SK-N-SH treated with all-trans-retinoic acid at 6 μM for 48 hours (cell line): Measurements from ENCODE around the gene LAIR1.

ENCODE experiments used
- ATAC-seq: fragments of 200-7000 bp; cut with Tn5 transposase; 3 replicates; pipeline ENCODE4 v1.9.1; 2020; ENCODE audit warnings: mild to moderate bottlenecking, moderate library complexity
- ARNTL ChIP-seq: fragments of 450-650 bp; formaldehyde crosslinking; IDR thresholded peaks from 2 replicates; pipeline ENCODE4 v1.5.0; 2020; ENCODE audit warnings: low read depth, mild to moderate bottlenecking, moderate library complexity, borderline replicate concordance
- CSDC2 ChIP-seq: fragments of 250-450 bp; sonication (Bioruptor Pico); IDR thresholded peaks from 2 replicates; pipeline ENCODE4 v1.5.0; 2020; ENCODE audit warnings: mild to moderate bottlenecking, moderate library complexity
- ESRRG ChIP-seq: fragments of 250-450 bp; sonication (Bioruptor Pico); IDR thresholded peaks from 2 replicates; pipeline ENCODE4 v1.6.1; 2021; ENCODE audit warnings: mild to moderate bottlenecking
- GLIS3 ChIP-seq: fragments of 250-450 bp; sonication (Bioruptor Pico); IDR thresholded peaks from 2 replicates; pipeline ENCODE4 v1.5.0; 2020; ENCODE audit warnings: mild to moderate bottlenecking, moderate library complexity
- ISL1 ChIP-seq: fragments of 250-450 bp; sonication (Bioruptor Pico); IDR thresholded peaks from 2 replicates; pipeline ENCODE4 v2.1.2; 2022; ENCODE audit warnings: mild to moderate bottlenecking, moderate library complexity
- OSR1 ChIP-seq: fragments of 250-450 bp; sonication (Bioruptor Pico); IDR thresholded peaks from 2 replicates; pipeline ENCODE4 v1.8.0; 2022; ENCODE audit warnings: moderate library complexity, mild to moderate bottlenecking, inconsistent platforms
- PATZ1 ChIP-seq: fragments of 250-450 bp; sonication (Bioruptor Pico); IDR thresholded peaks from 2 replicates; pipeline ENCODE4 v1.8.0; 2020; ENCODE audit warnings: mild to moderate bottlenecking, moderate library complexity, borderline replicate concordance
- PPARA ChIP-seq: fragments of 250-450 bp; sonication (Bioruptor Pico); IDR thresholded peaks from 2 replicates; pipeline ENCODE4 v1.5.0; 2020; ENCODE audit warnings: mild to moderate bottlenecking, borderline replicate concordance
- RARB ChIP-seq: fragments of 250-450 bp; sonication (Bioruptor Pico); IDR thresholded peaks from 2 replicates; pipeline ENCODE4 v1.8.0; 2021; ENCODE audit warnings: mild to moderate bottlenecking, moderate library complexity
- SNAI2 ChIP-seq: fragments of 250-450 bp; sonication (Bioruptor Pico); IDR thresholded peaks from 2 replicates; pipeline ENCODE4 v1.5.0; 2020; ENCODE audit warnings: mild to moderate bottlenecking, moderate library complexity
- TCF4 ChIP-seq: fragments of 250-450 bp; sonication (Bioruptor Pico); IDR thresholded peaks from 2 replicates; pipeline ENCODE4 v1.8.0; 2021; ENCODE audit warnings: mild to moderate bottlenecking, moderate library complexity, borderline replicate concordance
- TOX ChIP-seq: fragments of 250-450 bp; sonication (Bioruptor Pico); IDR thresholded peaks from 2 replicates; pipeline ENCODE4 v1.8.0; 2021; ENCODE audit warnings: mild to moderate bottlenecking, moderate library complexity, borderline replicate concordance
- TSHZ2 ChIP-seq: fragments of 250-450 bp; sonication (Bioruptor Pico); IDR thresholded peaks from 2 replicates; pipeline ENCODE4 v1.5.0; 2020; ENCODE audit warnings: mild to moderate bottlenecking, moderate library complexity
- ZC3H10 ChIP-seq: fragments of 250-450 bp; sonication (Bioruptor Pico); IDR thresholded peaks from 2 replicates; pipeline ENCODE4 v1.5.1; 2021; ENCODE audit warnings: mild to moderate bottlenecking, moderate library complexity
- ZFP3 ChIP-seq: fragments of 250-450 bp; sonication (Bioruptor Pico); IDR thresholded peaks from 2 replicates; pipeline ENCODE4 v1.5.0; 2020; ENCODE audit warnings: mild to moderate bottlenecking, moderate library complexity
- ZFP30 ChIP-seq: fragments of 450-650 bp; formaldehyde crosslinking; IDR thresholded peaks from 2 replicates; pipeline ENCODE4 v1.5.0; 2022; ENCODE audit warnings: mild to moderate bottlenecking, moderate library complexity
- ZNF565 ChIP-seq: fragments of 450-650 bp; formaldehyde crosslinking; conservative IDR thresholded peaks from 2 replicates; pipeline ENCODE4 v1.5.0; 2020; ENCODE audit warnings: low read depth, mild to moderate bottlenecking, moderate library complexity
- ZNF70 ChIP-seq: fragments of 450-650 bp; formaldehyde crosslinking; IDR thresholded peaks from 2 replicates; pipeline ENCODE4 v1.5.0; 2020; ENCODE audit warnings: mild to moderate bottlenecking, moderate library complexity
- ZNF8 ChIP-seq: fragments of 450-650 bp; formaldehyde crosslinking; IDR thresholded peaks from 2 replicates; pipeline ENCODE4 v1.5.0; 2020; ENCODE audit warnings: mild to moderate bottlenecking, moderate library complexity
- TF ChIP-seq, protein P1 (sequence below): fragments of 250-450 bp; sonication (Bioruptor Pico); IDR thresholded peaks from 2 replicates; pipeline ENCODE4 v1.5.1; 2021; ENCODE audit warnings: mild to moderate bottlenecking, moderate library complexity
- TF ChIP-seq, protein P2 (sequence below): fragments of 250-450 bp; sonication (Bioruptor Pico); IDR thresholded peaks from 2 replicates; pipeline ENCODE4 v1.8.0; 2021; ENCODE audit warnings: low read depth, mild to moderate bottlenecking, moderate library complexity, borderline replicate concordance

LAIR1 gene

DNA sequence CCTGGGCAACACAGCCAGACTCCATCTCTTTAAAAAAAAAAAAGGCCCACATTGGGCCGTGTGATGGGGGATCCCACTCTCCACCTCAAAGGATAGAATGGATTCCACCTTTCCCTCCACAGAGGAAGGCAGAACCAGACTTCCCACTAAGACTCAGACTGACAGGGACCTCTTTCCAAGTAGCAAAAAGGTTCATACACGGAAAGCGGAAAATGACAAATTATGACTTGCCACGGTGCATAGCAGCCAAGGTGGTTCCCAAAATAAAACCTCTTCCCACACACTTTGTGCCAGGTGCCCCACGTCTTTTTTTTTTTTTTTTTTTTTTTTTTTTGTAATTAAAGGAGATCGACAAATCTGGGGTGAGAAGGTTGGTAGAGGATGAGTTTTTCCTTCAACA lies 36.2 kb upstream of the LAIR1 start:
- no peak for ATAC-seq
- TF ChIP-seq ZFP30 (CRISPR knock-in tag) (no peak), GLIS3 (no peak), TOX (CRISPR knock-in tag) (no peak), ZFP3 (CRISPR knock-in tag) (no peak), ZNF565 (CRISPR knock-in tag) (no peak), ZNF70 (CRISPR knock-in tag) (no peak), ISL1 (no peak), TCF4 (CRISPR knock-in tag) (no peak), RARB (CRISPR knock-in tag) (no peak), ARNTL (CRISPR knock-in tag) (no peak), OSR1 (CRISPR knock-in tag) (no peak), SNAI2 (CRISPR knock-in tag) (no peak), ESRRG (CRISPR knock-in tag) (no peak), ZC3H10 (CRISPR knock-in tag) (no peak), PPARA (CRISPR knock-in tag) (no peak)
- TF ChIP-seq, protein P1, sequence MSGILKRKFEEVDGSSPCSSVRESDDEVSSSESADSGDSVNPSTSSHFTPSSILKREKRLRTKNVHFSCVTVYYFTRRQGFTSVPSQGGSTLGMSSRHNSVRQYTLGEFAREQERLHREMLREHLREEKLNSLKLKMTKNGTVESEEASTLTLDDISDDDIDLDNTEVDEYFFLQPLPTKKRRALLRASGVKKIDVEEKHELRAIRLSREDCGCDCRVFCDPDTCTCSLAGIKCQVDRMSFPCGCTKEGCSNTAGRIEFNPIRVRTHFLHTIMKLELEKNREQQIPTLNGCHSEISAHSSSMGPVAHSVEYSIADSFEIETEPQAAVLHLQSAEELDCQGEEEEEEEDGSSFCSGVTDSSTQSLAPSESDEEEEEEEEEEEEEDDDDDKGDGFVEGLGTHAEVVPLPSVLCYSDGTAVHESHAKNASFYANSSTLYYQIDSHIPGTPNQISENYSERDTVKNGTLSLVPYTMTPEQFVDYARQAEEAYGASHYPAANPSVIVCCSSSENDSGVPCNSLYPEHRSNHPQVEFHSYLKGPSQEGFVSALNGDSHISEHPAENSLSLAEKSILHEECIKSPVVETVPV = no peak
- TF ChIP-seq, protein P2, sequence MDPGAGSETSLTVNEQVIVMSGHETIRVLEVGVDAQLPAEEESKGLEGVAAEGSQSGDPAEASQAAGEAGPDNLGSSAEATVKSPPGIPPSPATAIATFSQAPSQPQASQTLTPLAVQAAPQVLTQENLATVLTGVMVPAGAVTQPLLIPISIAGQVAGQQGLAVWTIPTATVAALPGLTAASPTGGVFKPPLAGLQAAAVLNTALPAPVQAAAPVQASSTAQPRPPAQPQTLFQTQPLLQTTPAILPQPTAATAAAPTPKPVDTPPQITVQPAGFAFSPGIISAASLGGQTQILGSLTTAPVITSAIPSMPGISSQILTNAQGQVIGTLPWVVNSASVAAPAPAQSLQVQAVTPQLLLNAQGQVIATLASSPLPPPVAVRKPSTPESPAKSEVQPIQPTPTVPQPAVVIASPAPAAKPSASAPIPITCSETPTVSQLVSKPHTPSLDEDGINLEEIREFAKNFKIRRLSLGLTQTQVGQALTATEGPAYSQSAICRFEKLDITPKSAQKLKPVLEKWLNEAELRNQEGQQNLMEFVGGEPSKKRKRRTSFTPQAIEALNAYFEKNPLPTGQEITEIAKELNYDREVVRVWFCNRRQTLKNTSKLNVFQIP (CRISPR knock-in tag) = no peak

DNA sequence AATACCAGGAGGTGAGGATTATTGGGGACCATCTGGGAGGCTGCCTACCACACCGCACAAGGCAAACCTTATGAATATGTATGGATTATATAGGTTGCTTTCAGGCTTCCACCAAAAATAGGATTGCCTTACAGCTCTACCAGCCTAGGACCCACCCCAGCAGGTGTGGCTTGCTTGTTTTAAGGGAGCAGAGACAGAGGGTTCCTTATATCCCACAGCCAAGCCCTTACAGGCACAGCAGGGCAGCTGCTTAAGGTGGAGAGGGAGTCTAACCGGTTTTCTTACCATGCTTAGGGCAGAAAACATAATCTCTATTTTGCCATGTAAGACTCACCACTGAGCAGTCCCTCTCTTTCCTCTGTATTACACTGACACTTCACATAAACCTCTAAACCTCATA lies 34.5 kb upstream of the LAIR1 start:
- TF ChIP-seq, protein P1 = no peak
- TF ChIP-seq ZC3H10 (CRISPR knock-in tag) (no peak), SNAI2 (CRISPR knock-in tag) (no peak), PATZ1 (CRISPR knock-in tag) (no peak), ZNF8 (CRISPR knock-in tag) (no peak), ZFP3 (CRISPR knock-in tag) (no peak), CSDC2 (no peak), OSR1 (CRISPR knock-in tag) (no peak), TSHZ2 (CRISPR knock-in tag) (no peak), PPARA (CRISPR knock-in tag) (no peak)
- TF ChIP-seq, protein P2 (CRISPR knock-in tag) = no peak
- no peak for ATAC-seq
